HepG2 (cell line): ENCODE measurements around the gene TBC1D1. TPM values are rescaled to one million over a fixed set of nuclear protein-coding genes. Genes with fewer than 3 reads are reported as not detected.

Experiments
- AHR ChIP-seq: IDR thresholded peaks from 2 replicates; pipeline ENCODE4 v1.6.1; 2018; ENCODE audit warnings: missing genetic modification reagents, missing compliant biosample characterization
- BCL3 ChIP-seq: sonication (generic); formaldehyde crosslinking; IDR thresholded peaks from 2 replicates; pipeline ENCODE4 v1.5.1; 2020; ENCODE audit warnings: mild to moderate bottlenecking, missing genetic modification reagents, moderate library complexity
- MAFK ChIP-seq, 2 experiments: IDR thresholded peaks in 1 of 2; conservative IDR thresholded peaks in 1 of 2; 2 replicates each; pipeline ENCODE4 v1.6.1; 2011; ENCODE audit warnings: improper control_type of control experiment in 2 of 2, low read length in 2 of 2
- SMAD3 ChIP-seq: sonication (generic); formaldehyde crosslinking; IDR thresholded peaks from 2 replicates; pipeline ENCODE4 v1.4.0; 2020; ENCODE audit warnings: missing genetic modification reagents
- ZKSCAN1 ChIP-seq: fragments of 150-350 bp; IDR thresholded peaks from 2 replicates; pipeline ENCODE4 v1.6.1; 2014; ENCODE audit warnings: low read length
- ZNF274 ChIP-seq: sonication (generic); formaldehyde crosslinking; IDR thresholded peaks from 2 replicates; pipeline ENCODE4 v1.5.1; 2020; ENCODE audit warnings: mild to moderate bottlenecking, missing genetic modification reagents
- ZNF773 ChIP-seq: sonication (generic); formaldehyde crosslinking; IDR thresholded peaks from 2 replicates; pipeline ENCODE4 v1.4.0; 2020; ENCODE audit warnings: missing genetic modification reagents, borderline replicate concordance
- polyA plus RNA-seq, 8 experiments: library from polyadenylated mRNA; depleted of rRNA in 3 of 8; stranded (reverse) in 7 of 8; unstranded in 1 of 8; fragments of >200 nt; fragmentation: Illumina TruSeq in 4 of 8; extraction: Trizol in 4 of 8; gene quantifications; 2 replicates each; pipeline versions ENCODE4 v1.2.1 to v1.2.3, GENCODE V29; 2011 to 2016; ENCODE audit warnings: low read depth in 4 of 8, missing spikeins in 1 of 8, mixed read lengths in 1 of 8; ENCODE audit not compliant: insufficient read depth in 1 of 8
- total RNA-seq, 5 experiments: library from RNA; depleted of rRNA; stranded (reverse); fragments of >200 nt; fragmentation: Illumina TruSeq; extraction: Trizol; gene quantifications; 2 replicates each; pipeline ENCODE4 v1.2.3, GENCODE V29; 2016; ENCODE audit warnings: low read depth in 1 of 5
- TF ChIP-seq, protein P1 (sequence below): sonication (generic); formaldehyde crosslinking; IDR thresholded peaks from 2 replicates; pipeline ENCODE4 v1.8.1; 2023; ENCODE audit warnings: mild to moderate bottlenecking, missing genetic modification reagents
- TF ChIP-seq, protein P2 (sequence below): sonication (generic); formaldehyde crosslinking; conservative IDR thresholded peaks from 2 replicates; pipeline ENCODE4 v1.4.0; 2020; ENCODE audit warnings: mild to moderate bottlenecking, missing genetic modification reagents, moderate library complexity
- TF ChIP-seq, protein P3 (sequence below): sonication (generic); formaldehyde crosslinking; IDR thresholded peaks from 2 replicates; pipeline ENCODE4 v1.4.0; 2020; ENCODE audit warnings: low read depth, mild to moderate bottlenecking, missing genetic modification reagents
- TF ChIP-seq, protein P4 (sequence below): sonication (generic); formaldehyde crosslinking; IDR thresholded peaks from 2 replicates; pipeline ENCODE4 v1.9.0; 2021; ENCODE audit warnings: missing genetic modification reagents, borderline replicate concordance
- TF ChIP-seq, protein P5 (sequence below): conservative IDR thresholded peaks from 2 replicates; pipeline ENCODE4 v1.6.1; 2018; ENCODE audit warnings: missing genetic modification reagents
- TF ChIP-seq, protein P6 (sequence below): sonication (generic); formaldehyde crosslinking; IDR thresholded peaks from 2 replicates; pipeline ENCODE4 v1.4.0; 2020; ENCODE audit warnings: missing genetic modification reagents, borderline replicate concordance

Gene TBC1D1
- total and polyA plus RNA-seq, 2 of the 13 experiments (the other 11 are each of a cell fraction or from before 2014, with no cell fraction given) = 37.3 to 62.8 TPM

DNA sequence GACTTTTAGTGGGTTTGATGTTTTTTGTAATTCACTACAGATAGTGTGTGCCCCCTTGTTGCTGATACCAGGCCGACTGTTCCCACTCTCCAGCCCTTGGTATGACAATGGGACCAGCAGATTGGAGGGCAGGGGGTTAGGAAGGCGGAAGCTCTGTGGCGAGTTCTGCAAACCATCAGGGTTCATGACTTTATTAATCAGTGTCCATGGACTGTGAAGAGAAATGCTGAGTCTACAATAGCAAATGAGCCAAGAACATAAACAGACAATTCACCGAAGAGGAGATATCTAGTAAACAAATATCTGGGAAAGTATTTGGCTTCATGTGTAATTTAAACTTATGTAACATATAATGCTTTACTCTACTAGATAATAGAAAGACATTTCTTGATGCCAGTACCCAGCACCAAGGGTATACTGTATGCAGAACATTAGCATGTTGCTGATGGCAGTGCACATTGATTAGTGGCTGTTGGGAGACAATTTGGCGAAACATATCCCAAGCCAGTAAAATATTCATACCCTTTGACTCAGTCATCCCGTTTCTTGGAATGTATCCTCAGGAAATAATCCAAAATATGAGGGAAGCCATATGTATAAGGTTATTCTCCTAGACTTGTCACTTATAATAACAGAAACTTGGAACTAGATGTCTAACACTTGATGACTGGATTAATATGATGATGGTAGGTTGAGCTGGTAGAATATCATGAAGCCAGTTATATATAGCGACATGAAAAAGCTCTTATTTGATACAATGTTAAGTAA is 238.8 kb downstream of the TBC1D1 start (continued):
- TF ChIP-seq, protein P1, sequence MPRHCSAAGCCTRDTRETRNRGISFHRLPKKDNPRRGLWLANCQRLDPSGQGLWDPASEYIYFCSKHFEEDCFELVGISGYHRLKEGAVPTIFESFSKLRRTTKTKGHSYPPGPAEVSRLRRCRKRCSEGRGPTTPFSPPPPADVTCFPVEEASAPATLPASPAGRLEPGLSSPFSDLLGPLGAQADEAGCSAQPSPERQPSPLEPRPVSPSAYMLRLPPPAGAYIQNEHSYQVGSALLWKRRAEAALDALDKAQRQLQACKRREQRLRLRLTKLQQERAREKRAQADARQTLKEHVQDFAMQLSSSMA (CRISPR knock-in tag) = no peak
- TF ChIP-seq, protein P2, sequence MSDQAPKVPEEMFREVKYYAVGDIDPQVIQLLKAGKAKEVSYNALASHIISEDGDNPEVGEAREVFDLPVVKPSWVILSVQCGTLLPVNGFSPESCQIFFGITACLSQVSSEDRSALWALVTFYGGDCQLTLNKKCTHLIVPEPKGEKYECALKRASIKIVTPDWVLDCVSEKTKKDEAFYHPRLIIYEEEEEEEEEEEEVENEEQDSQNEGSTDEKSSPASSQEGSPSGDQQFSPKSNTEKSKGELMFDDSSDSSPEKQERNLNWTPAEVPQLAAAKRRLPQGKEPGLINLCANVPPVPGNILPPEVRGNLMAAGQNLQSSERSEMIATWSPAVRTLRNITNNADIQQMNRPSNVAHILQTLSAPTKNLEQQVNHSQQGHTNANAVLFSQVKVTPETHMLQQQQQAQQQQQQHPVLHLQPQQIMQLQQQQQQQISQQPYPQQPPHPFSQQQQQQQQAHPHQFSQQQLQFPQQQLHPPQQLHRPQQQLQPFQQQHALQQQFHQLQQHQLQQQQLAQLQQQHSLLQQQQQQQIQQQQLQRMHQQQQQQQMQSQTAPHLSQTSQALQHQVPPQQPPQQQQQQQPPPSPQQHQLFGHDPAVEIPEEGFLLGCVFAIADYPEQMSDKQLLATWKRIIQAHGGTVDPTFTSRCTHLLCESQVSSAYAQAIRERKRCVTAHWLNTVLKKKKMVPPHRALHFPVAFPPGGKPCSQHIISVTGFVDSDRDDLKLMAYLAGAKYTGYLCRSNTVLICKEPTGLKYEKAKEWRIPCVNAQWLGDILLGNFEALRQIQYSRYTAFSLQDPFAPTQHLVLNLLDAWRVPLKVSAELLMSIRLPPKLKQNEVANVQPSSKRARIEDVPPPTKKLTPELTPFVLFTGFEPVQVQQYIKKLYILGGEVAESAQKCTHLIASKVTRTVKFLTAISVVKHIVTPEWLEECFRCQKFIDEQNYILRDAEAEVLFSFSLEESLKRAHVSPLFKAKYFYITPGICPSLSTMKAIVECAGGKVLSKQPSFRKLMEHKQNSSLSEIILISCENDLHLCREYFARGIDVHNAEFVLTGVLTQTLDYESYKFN (CRISPR knock-in tag) = no peak; the same call in 1 of the 2 replicates
- no peak for TF ChIP-seq SMAD3
- TF ChIP-seq, protein P3, sequence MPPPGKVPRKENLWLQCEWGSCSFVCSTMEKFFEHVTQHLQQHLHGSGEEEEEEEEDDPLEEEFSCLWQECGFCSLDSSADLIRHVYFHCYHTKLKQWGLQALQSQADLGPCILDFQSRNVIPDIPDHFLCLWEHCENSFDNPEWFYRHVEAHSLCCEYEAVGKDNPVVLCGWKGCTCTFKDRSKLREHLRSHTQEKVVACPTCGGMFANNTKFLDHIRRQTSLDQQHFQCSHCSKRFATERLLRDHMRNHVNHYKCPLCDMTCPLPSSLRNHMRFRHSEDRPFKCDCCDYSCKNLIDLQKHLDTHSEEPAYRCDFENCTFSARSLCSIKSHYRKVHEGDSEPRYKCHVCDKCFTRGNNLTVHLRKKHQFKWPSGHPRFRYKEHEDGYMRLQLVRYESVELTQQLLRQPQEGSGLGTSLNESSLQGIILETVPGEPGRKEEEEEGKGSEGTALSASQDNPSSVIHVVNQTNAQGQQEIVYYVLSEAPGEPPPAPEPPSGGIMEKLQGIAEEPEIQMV = no peak
- TF ChIP-seq AHR (CRISPR knock-in tag) = no peak
- TF ChIP-seq ZKSCAN1 = no peak
- TF ChIP-seq ZNF773 (CRISPR knock-in tag) = no peak
- TF ChIP-seq, protein P4, sequence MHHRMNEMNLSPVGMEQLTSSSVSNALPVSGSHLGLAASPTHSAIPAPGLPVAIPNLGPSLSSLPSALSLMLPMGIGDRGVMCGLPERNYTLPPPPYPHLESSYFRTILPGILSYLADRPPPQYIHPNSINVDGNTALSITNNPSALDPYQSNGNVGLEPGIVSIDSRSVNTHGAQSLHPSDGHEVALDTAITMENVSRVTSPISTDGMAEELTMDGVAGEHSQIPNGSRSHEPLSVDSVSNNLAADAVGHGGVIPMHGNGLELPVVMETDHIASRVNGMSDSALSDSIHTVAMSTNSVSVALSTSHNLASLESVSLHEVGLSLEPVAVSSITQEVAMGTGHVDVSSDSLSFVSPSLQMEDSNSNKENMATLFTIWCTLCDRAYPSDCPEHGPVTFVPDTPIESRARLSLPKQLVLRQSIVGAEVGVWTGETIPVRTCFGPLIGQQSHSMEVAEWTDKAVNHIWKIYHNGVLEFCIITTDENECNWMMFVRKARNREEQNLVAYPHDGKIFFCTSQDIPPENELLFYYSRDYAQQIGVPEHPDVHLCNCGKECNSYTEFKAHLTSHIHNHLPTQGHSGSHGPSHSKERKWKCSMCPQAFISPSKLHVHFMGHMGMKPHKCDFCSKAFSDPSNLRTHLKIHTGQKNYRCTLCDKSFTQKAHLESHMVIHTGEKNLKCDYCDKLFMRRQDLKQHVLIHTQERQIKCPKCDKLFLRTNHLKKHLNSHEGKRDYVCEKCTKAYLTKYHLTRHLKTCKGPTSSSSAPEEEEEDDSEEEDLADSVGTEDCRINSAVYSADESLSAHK (CRISPR knock-in tag) = no peak
- TF ChIP-seq, protein P5, sequence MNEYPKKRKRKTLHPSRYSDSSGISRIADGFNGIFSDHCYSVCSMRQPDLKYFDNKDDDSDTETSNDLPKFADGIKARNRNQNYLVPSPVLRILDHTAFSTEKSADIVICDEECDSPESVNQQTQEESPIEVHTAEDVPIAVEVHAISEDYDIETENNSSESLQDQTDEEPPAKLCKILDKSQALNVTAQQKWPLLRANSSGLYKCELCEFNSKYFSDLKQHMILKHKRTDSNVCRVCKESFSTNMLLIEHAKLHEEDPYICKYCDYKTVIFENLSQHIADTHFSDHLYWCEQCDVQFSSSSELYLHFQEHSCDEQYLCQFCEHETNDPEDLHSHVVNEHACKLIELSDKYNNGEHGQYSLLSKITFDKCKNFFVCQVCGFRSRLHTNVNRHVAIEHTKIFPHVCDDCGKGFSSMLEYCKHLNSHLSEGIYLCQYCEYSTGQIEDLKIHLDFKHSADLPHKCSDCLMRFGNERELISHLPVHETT (CRISPR knock-in tag) = no peak
- TF ChIP-seq, protein P6, sequence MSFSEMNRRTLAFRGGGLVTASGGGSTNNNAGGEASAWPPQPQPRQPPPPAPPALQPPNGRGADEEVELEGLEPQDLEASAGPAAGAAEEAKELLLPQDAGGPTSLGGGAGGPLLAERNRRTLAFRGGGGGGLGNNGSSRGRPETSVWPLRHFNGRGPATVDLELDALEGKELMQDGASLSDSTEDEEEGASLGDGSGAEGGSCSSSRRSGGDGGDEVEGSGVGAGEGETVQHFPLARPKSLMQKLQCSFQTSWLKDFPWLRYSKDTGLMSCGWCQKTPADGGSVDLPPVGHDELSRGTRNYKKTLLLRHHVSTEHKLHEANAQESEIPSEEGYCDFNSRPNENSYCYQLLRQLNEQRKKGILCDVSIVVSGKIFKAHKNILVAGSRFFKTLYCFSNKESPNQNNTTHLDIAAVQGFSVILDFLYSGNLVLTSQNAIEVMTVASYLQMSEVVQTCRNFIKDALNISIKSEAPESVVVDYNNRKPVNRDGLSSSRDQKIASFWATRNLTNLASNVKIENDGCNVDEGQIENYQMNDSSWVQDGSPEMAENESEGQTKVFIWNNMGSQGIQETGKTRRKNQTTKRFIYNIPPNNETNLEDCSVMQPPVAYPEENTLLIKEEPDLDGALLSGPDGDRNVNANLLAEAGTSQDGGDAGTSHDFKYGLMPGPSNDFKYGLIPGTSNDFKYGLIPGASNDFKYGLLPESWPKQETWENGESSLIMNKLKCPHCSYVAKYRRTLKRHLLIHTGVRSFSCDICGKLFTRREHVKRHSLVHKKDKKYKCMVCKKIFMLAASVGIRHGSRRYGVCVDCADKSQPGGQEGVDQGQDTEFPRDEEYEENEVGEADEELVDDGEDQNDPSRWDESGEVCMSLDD = no peak
- no peak for TF ChIP-seq ZNF274
- no peak for TF ChIP-seq BCL3 (CRISPR knock-in tag)
- peak in 1 of 2 experiments; percentile 29; a peak in 1 of 4 replicates for TF ChIP-seq MAFK (conservative IDR thresholded peaks at IDR 0.05 in 1 of 2, IDR thresholded peaks at IDR 0.05 in 1 of 2; ENCODE audit: low read length in 2 of 2)
